GM18951 (cell line): ENCODE measurements around the gene NOX3.
"Not testable (repeated sequence)": the region's sequence is repeated elsewhere in the genome, so short reads cannot be mapped to it uniquely, and the experiment has no call there.

Experiments used
- POLR2A ChIP-seq: IDR thresholded peaks from 4 replicates; pipeline ENCODE4 v1.6.1; 2011; ENCODE audit warnings: mild to moderate bottlenecking; ENCODE audit not compliant: insufficient read length, insufficient read depth; ENCODE audit errors: extremely low read depth
- in situ Hi-C: fragments of 300-500 bp; cut with MboI; formaldehyde crosslinking; loops from one replicate; pipeline ENCODE4 v1.12.0; 2022; ENCODE audit warnings: low sequenced_read_pairs, mixed read lengths, inconsistent platforms; ENCODE audit not compliant: unreplicated experiment

The NOX3 gene

GRCh38 chr6:155455766-155456165, at the start of gene NOX3:
Gene NOX3, minus strand, starts transcription at chr6:155455839. Its CDS starts 39 bp downstream, at chr6:155455800.
- in situ Hi-C loops, result no loop called here
- TF ChIP-seq POLR2A, result no peak

- in situ Hi-C loops, result loop anchor here (25.0 kb wide), 1 partner anchor 318 kb away; no protein-coding TSS in a partner anchor
- no peak for TF ChIP-seq POLR2A
Measured at GRCh38 chr6:155504848-155505607, 49.4 kb upstream of the NOX3 start.

GRCh38 chr6:155502393-155502792, 46.8 kb upstream of the NOX3 start:
- in situ Hi-C loops, result loop anchor here (25.0 kb wide), 1 partner anchor 315 kb away; no protein-coding TSS in a partner anchor
- TF ChIP-seq POLR2A, result no peak

GRCh38 chr6:155499574-155499973, 43.9 kb upstream of the NOX3 start:
- TF ChIP-seq POLR2A, result no peak
- in situ Hi-C loops, result no loop called here

DNA sequence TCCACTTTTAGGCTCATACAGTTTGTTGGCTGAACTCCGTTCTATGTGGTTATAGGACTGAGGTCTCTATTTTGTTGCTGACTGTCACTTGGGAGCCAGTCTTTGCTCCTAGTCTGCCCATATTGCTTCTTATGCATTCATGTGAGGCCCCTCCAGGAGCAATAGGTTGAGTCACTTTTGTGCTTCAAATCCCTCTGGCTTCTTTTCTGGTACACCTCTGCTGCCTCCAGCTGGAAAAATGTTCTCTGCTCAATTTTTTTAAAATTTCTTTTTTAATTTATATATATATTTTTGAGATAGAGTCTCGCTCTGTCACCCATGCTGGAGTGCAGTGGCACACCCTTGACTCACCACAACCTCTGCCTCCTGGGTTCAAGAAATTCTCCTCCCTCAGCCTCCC, 42.7 kb upstream of the NOX3 start:
- TF ChIP-seq POLR2A, result no peak
- in situ Hi-C loops, result no loop called here

- no peak for TF ChIP-seq POLR2A
- in situ Hi-C loops, result no loop called here
Measured at GRCh38 chr6:155497273-155497672, 41.6 kb upstream of the NOX3 start.

DNA sequence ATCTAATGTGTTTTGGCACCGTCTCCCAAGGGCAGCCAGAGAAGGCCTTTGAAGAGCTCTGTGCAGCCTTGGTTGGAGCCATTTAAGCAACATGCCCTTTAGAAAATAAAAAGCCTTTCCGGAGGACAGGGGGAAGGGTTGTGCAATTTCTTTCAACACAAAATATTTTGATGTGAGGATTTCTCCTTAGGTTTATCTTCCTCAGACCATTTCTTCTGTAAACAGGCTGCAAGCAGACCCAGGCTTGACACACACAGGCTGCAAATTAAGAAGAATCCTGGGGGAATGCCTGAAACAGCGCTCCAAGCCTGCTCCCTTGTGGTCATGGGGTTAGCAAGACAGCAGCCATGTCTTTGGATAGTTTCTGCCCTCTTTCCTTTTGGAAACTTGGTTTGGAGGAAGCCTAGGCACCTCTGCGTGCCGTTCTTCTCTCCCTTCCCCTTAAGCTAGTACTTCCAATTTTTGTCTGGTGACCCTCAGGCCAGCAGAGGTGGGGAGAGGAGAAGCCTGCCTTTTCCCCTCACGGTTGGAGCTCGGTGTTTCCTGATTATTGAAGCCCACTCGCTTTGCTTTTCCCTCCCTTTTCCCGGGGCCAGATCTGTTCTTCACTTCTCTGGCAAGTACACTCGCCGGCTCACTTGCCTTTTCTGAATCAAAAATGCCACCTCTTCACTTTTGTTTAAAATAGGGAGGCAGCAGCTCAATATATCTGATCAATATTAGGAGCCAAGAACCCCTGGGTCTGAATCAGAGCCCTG, 39.6 kb upstream of the NOX3 start:
- TF ChIP-seq POLR2A, result no peak
- in situ Hi-C loops, result no loop called here

GRCh38 chr6:155493694-155494143, 38.1 kb upstream of the NOX3 start:
- in situ Hi-C loops, result no loop called here
- TF ChIP-seq POLR2A, result no peak

- no peak for TF ChIP-seq POLR2A
Measured at GRCh38 chr6:155493026-155493693, 37.5 kb upstream of the NOX3 start.

GRCh38 chr6:155492061-155492735, 36.6 kb upstream of the NOX3 start:
- in situ Hi-C loops, result no loop called here
- no peak for TF ChIP-seq POLR2A

More at GRCh38 chr6:155493026-155493693, 37.5 kb upstream of the NOX3 start:
- in situ Hi-C loops, result no loop called here

DNA sequence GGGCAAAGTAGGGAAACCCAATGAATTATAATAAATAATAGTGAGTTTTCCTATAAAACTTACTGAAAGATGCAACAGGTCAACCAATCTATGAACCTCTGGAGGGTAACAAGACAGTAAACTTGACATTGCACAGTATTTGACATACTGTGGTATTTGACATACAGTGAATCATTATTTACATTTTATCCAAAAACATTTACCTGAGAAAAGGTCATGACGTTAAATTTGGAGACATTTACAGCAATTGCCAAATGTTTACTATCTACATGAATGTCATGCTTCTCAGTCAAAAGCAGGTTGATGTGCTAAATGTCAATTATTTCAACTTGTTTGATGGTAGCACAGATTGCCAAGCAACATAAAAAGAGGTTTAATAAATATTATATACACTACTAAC, 35.8 kb upstream of the NOX3 start:
- in situ Hi-C loops, result no loop called here
- TF ChIP-seq POLR2A, result no peak

DNA sequence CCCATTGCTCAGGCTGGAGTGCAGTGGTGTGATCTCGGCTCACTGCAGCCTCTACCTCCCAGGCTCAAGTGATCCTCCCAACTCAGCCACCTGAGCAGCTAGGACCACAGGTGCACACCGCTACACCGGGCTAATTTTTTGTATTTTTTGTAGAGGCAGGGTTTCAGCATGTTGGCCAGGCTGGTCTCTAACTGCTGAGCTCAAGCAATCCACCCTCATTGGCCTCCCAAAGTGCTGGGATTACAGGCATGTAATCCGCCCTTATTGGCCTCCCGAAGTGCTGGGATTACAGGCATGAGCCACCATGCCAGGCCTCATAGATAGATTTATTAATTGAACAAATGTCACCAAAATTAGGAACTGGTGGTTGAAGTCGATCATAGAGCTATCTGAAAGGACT, 32.6 kb upstream of the NOX3 start:
- in situ Hi-C loops, result not testable (repeated sequence)
